Neural progenitor cell (in vitro differentiated cells): Measurements from ENCODE around the gene RYR3. TPM values are rescaled to one million over a fixed set of nuclear protein-coding genes. Genes with fewer than 3 reads are reported as not detected.

Experiments used
- DNase-seq: peaks from one replicate; pipeline ENCODE4 v3.0.0-alpha.2; 2016; ENCODE audit warnings: low spot score
- H2AFZ ChIP-seq: fragments of 200-600 bp; sonication (generic); replicated peaks from 2 replicates; pipeline ENCODE4 v1.6.1; 2016; ENCODE audit warnings: antibody characterized with exemption
- H3F3A ChIP-seq: fragments of 200-600 bp; sonication (generic); 2 replicates; pipeline ENCODE4 v1.6.1; 2016; ENCODE audit warnings: antibody characterized with exemption, low read depth
- H3K27ac ChIP-seq: fragments of 200-600 bp; sonication (generic); 2 replicates; pipeline ENCODE4 v1.5.1; 2016; ENCODE audit warnings: mild to moderate bottlenecking
- H3K27me3 ChIP-seq: fragments of 200-600 bp; sonication (generic); 2 replicates; pipeline ENCODE4 v1.6.1; 2016; ENCODE audit warnings: mild to moderate bottlenecking, moderate library complexity
- H3K36me3 ChIP-seq: fragments of 200-600 bp; sonication (generic); 2 replicates; pipeline ENCODE4 v1.5.1; 2016
- H3K4me1 ChIP-seq: fragments of 200-600 bp; sonication (generic); 2 replicates; pipeline ENCODE4 v1.6.1; 2016; ENCODE audit warnings: mixed run types
- H3K4me2 ChIP-seq: fragments of 200-600 bp; sonication (generic); 2 replicates; pipeline ENCODE4 v1.6.1; 2016
- H3K4me3 ChIP-seq: fragments of 200-600 bp; sonication (generic); 2 replicates; pipeline ENCODE4 v1.5.1; 2016
- H3K79me2 ChIP-seq: fragments of 200-600 bp; sonication (generic); 2 replicates; pipeline ENCODE4 v1.6.1; 2016; ENCODE audit warnings: low read depth
- H3K9ac ChIP-seq: fragments of 200-600 bp; sonication (generic); 2 replicates; pipeline ENCODE4 v1.6.1; 2016
- H3K9me3 ChIP-seq: fragments of 200-600 bp; sonication (generic); 2 replicates; pipeline ENCODE4 v1.5.1; 2016; ENCODE audit warnings: low read depth
- H4K20me1 ChIP-seq: fragments of 200-600 bp; sonication (generic); 2 replicates; pipeline ENCODE4 v1.6.1; 2016; ENCODE audit warnings: low read depth
- H3K27ac Mint-ChIP-seq: 3 replicates; pipeline ENCODE4 v1.8.0; 2021; ENCODE audit warnings: mixed read lengths
- H3K27me3 Mint-ChIP-seq: 2 replicates; pipeline ENCODE4 v1.8.0; 2022; ENCODE audit warnings: low read depth, mild to moderate bottlenecking, inconsistent platforms, moderate library complexity, mixed read lengths; ENCODE audit not compliant: insufficient read depth
- H3K36me3 Mint-ChIP-seq: 3 replicates; pipeline ENCODE4 v1.8.0; 2021; ENCODE audit warnings: mixed read lengths
- H3K4me1 Mint-ChIP-seq: 3 replicates; pipeline ENCODE4 v1.8.0; 2021; ENCODE audit warnings: mixed read lengths
- H3K4me3 Mint-ChIP-seq: 3 replicates; pipeline ENCODE4 v1.8.0; 2021; ENCODE audit warnings: mild to moderate bottlenecking, moderate library complexity, mixed read lengths
- H3K9me3 Mint-ChIP-seq: 3 replicates; pipeline ENCODE4 v1.8.0; 2020; ENCODE audit warnings: mixed read lengths
- EZH2 ChIP-seq: fragments of 200-600 bp; sonication (generic); IDR thresholded peaks from 2 replicates; pipeline ENCODE4 v1.6.1; 2017; ENCODE audit warnings: antibody characterized with exemption, mild to moderate bottlenecking, moderate library complexity
- EZH2phosphoT487 ChIP-seq: fragments of 200-600 bp; sonication (generic); IDR thresholded peaks from 2 replicates; pipeline ENCODE4 v1.6.1; 2017; ENCODE audit warnings: antibody characterized with exemption
- total RNA-seq: library from RNA; depleted of rRNA; stranded (reverse); fragments of >200 nt; gene quantifications from 2 replicates; pipeline ENCODE4 v1.2.3, GENCODE V29; 2015; ENCODE audit warnings: low replicate concordance
- TF ChIP-seq, protein P1 (sequence below): fragments of 200-600 bp; sonication (generic); IDR thresholded peaks from 2 replicates; pipeline ENCODE4 v1.5.1; 2017; ENCODE audit warnings: antibody characterized with exemption, mild to moderate bottlenecking

Gene RYR3
- total RNA-seq, 1 donor from 2014 or later: 2.1 TPM

DNA sequence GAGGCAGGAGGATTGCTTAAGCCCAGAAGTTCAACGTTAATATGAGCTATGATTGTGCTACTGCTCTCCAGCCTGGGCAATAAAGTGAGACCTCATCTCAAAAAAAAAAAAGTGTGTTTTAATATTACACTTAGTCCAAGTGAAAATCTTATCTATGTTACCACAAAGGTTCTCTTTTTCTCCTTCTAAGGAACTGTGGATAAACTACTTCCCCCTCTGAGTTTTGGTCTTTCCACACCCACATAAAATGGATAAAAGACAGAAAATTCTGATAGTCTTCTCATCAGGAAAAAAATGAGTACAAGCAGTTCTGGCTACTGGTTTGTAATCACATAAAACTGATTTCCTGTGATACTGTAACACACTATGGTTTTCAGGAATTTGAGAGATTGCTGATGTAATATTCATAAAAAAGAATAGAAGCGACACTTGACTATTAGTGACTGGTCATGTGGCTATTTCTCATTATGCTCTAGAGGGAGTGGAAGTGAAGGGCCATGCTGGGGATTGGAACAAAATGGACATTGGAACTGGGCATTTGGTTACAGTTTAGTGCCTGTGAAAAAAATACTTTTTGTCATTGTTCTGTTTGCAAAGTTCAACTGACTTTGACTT lies 68.2 kb downstream of the RYR3 start:
- H2AFZ ChIP-seq: no peak overlapping the region
- no peak overlapping the region for H3K4me3 ChIP-seq
- no peaks in the 10 kb centered on the region for H3K36me3 ChIP-seq
- H3K27me3 Mint-ChIP-seq: peaks cover 5% of the 10 kb centered on the region
- H3K27ac Mint-ChIP-seq: no peak overlapping the region
- TF ChIP-seq EZH2: no peak
- no peak for TF ChIP-seq EZH2phosphoT487
- TF ChIP-seq, protein P1, sequence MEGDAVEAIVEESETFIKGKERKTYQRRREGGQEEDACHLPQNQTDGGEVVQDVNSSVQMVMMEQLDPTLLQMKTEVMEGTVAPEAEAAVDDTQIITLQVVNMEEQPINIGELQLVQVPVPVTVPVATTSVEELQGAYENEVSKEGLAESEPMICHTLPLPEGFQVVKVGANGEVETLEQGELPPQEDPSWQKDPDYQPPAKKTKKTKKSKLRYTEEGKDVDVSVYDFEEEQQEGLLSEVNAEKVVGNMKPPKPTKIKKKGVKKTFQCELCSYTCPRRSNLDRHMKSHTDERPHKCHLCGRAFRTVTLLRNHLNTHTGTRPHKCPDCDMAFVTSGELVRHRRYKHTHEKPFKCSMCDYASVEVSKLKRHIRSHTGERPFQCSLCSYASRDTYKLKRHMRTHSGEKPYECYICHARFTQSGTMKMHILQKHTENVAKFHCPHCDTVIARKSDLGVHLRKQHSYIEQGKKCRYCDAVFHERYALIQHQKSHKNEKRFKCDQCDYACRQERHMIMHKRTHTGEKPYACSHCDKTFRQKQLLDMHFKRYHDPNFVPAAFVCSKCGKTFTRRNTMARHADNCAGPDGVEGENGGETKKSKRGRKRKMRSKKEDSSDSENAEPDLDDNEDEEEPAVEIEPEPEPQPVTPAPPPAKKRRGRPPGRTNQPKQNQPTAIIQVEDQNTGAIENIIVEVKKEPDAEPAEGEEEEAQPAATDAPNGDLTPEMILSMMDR: no peak
- H3K79me2 ChIP-seq: no peaks in the 10 kb centered on the region
- no peaks in the 10 kb centered on the region for H3K9me3 Mint-ChIP-seq
- H3K9ac ChIP-seq: no peak overlapping the region
- H3K4me3 Mint-ChIP-seq: no peak overlapping the region
- H3K4me1 ChIP-seq: no peaks in the 10 kb centered on the region
- no peak overlapping the region for H3K27ac ChIP-seq
- H3K27me3 ChIP-seq: no peaks in the 10 kb centered on the region
- DNase-seq: no peak
- no peaks in the 10 kb centered on the region for H3K36me3 Mint-ChIP-seq
- H3F3A ChIP-seq: no peaks in the 10 kb centered on the region
- no peak overlapping the region for H3K4me2 ChIP-seq
- H3K4me1 Mint-ChIP-seq: no peaks in the 10 kb centered on the region
- no peaks in the 10 kb centered on the region for H3K9me3 ChIP-seq
- H4K20me1 ChIP-seq: no peaks in the 10 kb centered on the region

DNA sequence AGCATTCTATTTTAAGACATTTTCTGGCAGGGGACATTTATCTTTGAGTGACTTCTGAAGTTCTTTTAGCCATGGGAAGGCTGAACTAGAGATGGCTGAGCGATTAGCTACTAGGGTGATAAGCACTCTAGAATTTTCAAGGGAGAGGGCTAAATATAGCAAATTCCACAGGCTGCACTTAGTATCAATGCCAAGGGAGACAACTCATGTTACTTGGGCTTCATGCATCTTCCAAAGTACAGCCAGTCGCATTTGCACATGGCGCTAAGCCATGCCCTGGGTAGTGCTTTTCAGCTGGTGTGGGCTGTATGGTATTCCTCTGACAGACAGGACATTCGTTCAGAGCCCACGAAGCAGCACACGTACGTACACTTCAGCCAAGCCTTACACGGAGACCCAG lies 69.6 kb downstream of the RYR3 start:
- Histone ChIP-seq H3K9ac (no peak overlapping the region), H4K20me1 (no peaks in the 10 kb centered on the region), H3K4me1 (no peaks in the 10 kb centered on the region), H3K4me3 (no peak overlapping the region), H3K27ac (no peak overlapping the region), H3F3A (no peaks in the 10 kb centered on the region), H3K27me3 (no peaks in the 10 kb centered on the region), H3K4me2 (no peak overlapping the region), H2AFZ (no peak overlapping the region), H3K79me2 (no peaks in the 10 kb centered on the region), H3K9me3 (no peaks in the 10 kb centered on the region), H3K36me3 (no peaks in the 10 kb centered on the region)
- TF ChIP-seq, protein P1: no peak
- TF ChIP-seq EZH2phosphoT487: no peak
- no peak for TF ChIP-seq EZH2
- Mint-ChIP-seq H3K36me3 (no peaks in the 10 kb centered on the region), H3K9me3 (no peaks in the 10 kb centered on the region), H3K4me3 (no peak overlapping the region), H3K27me3 (peaks cover 5% of the 10 kb centered on the region), H3K27ac (no peak overlapping the region), H3K4me1 (no peaks in the 10 kb centered on the region)
- no peak for DNase-seq

DNA sequence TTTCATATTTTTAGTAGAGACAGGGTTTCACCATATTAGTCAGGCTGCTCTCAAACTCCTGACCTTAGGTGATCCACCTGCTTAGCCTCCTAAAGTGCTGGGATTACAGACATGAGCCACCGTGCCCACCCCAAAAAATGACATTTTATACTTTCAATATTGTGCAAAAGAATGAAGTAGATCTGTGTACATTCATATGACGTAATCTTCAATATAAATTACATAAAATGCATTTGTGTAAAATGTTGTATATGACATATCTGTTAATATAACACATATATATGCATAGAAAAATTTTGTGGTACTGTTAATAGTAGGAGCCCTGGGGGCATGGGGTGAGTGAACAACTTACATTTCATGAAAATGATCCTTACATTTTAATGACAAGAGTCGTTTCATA lies 71.7 kb downstream of the RYR3 start:
- Mint-ChIP-seq H3K4me3 (no peak overlapping the region), H3K9me3 (no peaks in the 10 kb centered on the region), H3K36me3 (no peaks in the 10 kb centered on the region), H3K27me3 (peaks cover 3% of the 10 kb centered on the region), H3K4me1 (no peaks in the 10 kb centered on the region), H3K27ac (no peak overlapping the region)
- H3K4me1 ChIP-seq: no peaks in the 10 kb centered on the region
- H3K79me2 ChIP-seq: no peaks in the 10 kb centered on the region
- no peak overlapping the region for H3K4me3 ChIP-seq
- no peaks in the 10 kb centered on the region for H3F3A ChIP-seq
- H3K27me3 ChIP-seq: no peaks in the 10 kb centered on the region
- H3K36me3 ChIP-seq: no peaks in the 10 kb centered on the region
- H3K9ac ChIP-seq: no peak overlapping the region
- no peaks in the 10 kb centered on the region for H3K9me3 ChIP-seq
- no peak for TF ChIP-seq EZH2phosphoT487
- TF ChIP-seq, protein P1: no peak
- no peak overlapping the region for H3K4me2 ChIP-seq
- no peak overlapping the region for H2AFZ ChIP-seq
- H4K20me1 ChIP-seq: no peaks in the 10 kb centered on the region
- no peak for DNase-seq
- no peak overlapping the region for H3K27ac ChIP-seq
